ENCODE results near the gene ACSBG1.

The ACSBG1 gene

DNA sequence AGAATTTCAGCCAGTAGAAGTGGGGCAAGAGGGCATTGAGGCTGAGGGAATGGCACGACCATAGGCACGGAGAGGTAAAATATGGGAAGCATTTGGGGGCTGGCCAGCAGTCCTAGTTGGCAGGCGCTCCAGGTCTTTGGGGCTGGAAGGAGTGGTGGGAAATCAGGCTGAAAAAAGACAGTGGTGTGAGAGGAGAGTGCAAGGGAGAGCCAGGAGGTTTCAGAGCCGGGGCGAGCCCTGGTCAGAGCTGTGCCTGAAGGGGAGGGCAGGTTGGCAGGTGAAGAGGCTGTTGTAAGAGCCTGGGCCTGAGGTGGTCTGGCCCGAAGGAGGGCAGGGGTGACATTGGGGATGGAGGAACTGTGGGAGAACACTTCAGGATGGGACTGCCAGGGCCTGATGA lies 86.8 kb downstream of the ACSBG1 start:
- H3K4me3 ChIP-seq (ENCODE audit: low read depth, low read length): no peak overlapping the region
- TF ChIP-seq, protein P1, sequence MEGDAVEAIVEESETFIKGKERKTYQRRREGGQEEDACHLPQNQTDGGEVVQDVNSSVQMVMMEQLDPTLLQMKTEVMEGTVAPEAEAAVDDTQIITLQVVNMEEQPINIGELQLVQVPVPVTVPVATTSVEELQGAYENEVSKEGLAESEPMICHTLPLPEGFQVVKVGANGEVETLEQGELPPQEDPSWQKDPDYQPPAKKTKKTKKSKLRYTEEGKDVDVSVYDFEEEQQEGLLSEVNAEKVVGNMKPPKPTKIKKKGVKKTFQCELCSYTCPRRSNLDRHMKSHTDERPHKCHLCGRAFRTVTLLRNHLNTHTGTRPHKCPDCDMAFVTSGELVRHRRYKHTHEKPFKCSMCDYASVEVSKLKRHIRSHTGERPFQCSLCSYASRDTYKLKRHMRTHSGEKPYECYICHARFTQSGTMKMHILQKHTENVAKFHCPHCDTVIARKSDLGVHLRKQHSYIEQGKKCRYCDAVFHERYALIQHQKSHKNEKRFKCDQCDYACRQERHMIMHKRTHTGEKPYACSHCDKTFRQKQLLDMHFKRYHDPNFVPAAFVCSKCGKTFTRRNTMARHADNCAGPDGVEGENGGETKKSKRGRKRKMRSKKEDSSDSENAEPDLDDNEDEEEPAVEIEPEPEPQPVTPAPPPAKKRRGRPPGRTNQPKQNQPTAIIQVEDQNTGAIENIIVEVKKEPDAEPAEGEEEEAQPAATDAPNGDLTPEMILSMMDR (IDR thresholded peaks at IDR 0.05; ENCODE audit: low read depth, low read length, missing control alignments): no peak
- DNase-seq (ENCODE audit: low read depth): no peak

DNA sequence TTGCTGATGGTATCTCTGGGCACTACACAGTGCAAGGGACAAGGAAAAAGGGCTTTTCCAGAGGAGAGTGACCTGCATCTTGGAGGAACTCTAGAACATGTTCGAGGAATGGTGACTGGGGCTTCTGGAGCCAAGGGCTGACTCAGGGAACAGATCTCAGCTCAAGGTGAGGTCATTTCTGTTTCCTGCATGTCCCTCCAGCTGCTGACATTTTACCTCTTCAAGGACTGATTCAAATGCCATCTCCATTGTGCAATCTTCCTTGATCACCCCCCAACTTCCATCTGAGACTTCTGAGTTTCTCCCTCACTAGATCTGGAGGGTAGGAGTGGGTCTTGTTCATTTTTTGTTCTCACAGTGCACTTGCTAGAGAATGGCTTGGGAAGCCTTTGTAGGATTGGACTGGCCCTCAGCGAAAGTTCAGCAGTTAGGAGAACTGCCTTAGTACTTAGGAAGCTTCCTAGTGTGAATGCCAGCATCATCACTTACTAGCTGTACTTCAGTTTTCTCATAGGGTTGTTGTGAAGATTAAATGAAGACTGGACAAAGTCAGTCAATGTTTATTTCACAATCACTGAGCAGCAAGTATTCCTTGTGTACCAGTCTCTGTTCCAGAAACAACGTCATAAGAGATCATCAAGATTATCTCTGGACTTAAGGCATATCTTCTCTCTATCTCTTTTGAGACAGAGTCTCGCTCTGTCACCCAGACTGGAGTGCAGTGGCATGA lies 87.8 kb downstream of the ACSBG1 start:
- TF ChIP-seq, protein P1 (IDR thresholded peaks at IDR 0.05; ENCODE audit: low read depth, low read length, missing control alignments): no peak
- no peak for DNase-seq (ENCODE audit: low read depth)
- no peak overlapping the region for H3K4me3 ChIP-seq (ENCODE audit: low read depth, low read length)

DNA sequence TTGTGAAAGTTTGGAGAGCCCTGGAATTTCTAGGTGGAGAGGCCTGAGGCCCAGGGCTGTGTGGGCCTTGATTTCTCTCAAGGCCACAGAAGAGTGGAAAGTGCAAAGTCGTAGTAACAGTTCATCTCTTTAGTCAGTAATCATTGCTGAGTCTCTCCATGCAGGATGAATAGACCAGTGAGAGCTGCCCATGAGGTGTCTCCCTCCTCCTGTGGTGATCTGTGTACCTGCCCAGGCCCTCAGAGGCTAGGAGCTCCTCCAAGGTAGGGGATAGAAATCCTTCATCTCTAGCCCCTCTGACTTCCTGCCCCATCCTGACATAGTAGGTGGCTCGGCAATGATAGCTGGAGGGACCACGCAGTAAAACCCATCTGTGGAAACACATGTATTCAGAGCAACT lies 92.0 kb downstream of the ACSBG1 start:
- no peak for DNase-seq (ENCODE audit: low read depth)
- TF ChIP-seq, protein P1 (IDR thresholded peaks at IDR 0.05; ENCODE audit: low read depth, low read length, missing control alignments): no peak

GRCh38 chr15:78140292-78140691 lies 94.1 kb downstream of the ACSBG1 start:
- H3K4me3 ChIP-seq (ENCODE audit: low read depth, low read length): no peak overlapping the region
- DNase-seq (ENCODE audit: low read depth): no peak
- TF ChIP-seq, protein P1 (IDR thresholded peaks at IDR 0.05; ENCODE audit: low read depth, low read length, missing control alignments): no peak

More for the DNA sequence above, 92.0 kb downstream of the ACSBG1 start:
- H3K4me3 ChIP-seq (ENCODE audit: low read depth, low read length): no peak overlapping the region

- TF ChIP-seq, protein P1 (IDR thresholded peaks at IDR 0.05; ENCODE audit: low read depth, low read length, missing control alignments): no peak
- H3K4me3 ChIP-seq (ENCODE audit: low read depth, low read length): no peak overlapping the region
- no peak for DNase-seq (ENCODE audit: low read depth)
Observed at GRCh38 chr15:78139578-78139977, 94.8 kb downstream of the ACSBG1 start.

DNA sequence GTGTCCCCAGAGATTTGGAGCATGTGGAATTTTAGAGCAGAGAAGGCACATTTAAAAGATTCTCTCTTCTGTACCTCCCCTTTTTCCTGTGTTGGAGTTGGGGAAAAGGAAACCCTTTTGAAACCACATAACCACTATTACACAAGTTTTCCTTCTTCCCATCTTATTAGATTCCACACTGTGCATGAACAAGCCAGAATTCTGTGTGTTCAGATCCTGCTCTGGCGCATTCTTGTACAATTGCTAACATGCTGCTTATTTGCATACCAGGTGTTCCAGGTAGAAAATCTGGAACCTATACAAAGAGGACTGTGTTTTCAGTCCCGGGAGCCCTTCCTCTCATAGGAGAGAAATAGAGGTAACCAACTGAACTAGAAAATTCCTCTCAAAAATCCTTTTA lies 100.6 kb downstream of the ACSBG1 start:
- TF ChIP-seq, protein P1 (IDR thresholded peaks at IDR 0.05; ENCODE audit: low read depth, low read length, missing control alignments): no peak
- DNase-seq (ENCODE audit: low read depth): no peak
- no peak overlapping the region for H3K4me3 ChIP-seq (ENCODE audit: low read depth, low read length)

Data from GM12864 (cell line).